Astrocyte of the spinal cord (primary cell): ENCODE results near the gene ABCG2.

Source experiments
- DNase-seq: peaks from one replicate; pipeline ENCODE4 v3.0.0; 2011; ENCODE audit warnings: low read depth, low spot score
- H3K4me3 ChIP-seq: 2 replicates; pipeline ENCODE4 v1.5.1; 2011; ENCODE audit warnings: low read depth, mild to moderate bottlenecking, low read length, moderate library complexity
- CTCF ChIP-seq: IDR thresholded peaks from 2 replicates; pipeline ENCODE4 v1.5.1; 2012; ENCODE audit warnings: low read depth, mild to moderate bottlenecking, low read length, inconsistent platforms
- in situ Hi-C: cut with HindIII; loops from 2 replicates; pipeline ENCODE4 v1.10.0; 2017; ENCODE audit warnings: low sequenced_read_pairs

Gene ABCG2

GRCh38 chr4:88143504-88143903, 14.9 kb downstream of the ABCG2 start:
- H3K4me3 ChIP-seq: no peak overlapping the region
- DNase-seq: peak; percentile 65
- in situ Hi-C loops: no loop called here
- TF ChIP-seq CTCF: no peak

GRCh38 chr4:88138561-88138960, 19.9 kb downstream of the ABCG2 start:
- TF ChIP-seq CTCF: no peak
- H3K4me3 ChIP-seq: no peak overlapping the region
- in situ Hi-C loops: no loop called here
- DNase-seq: peak; percentile 59

- DNase-seq: peak; percentile 38
- TF ChIP-seq CTCF: no peak
- in situ Hi-C loops: no loop called here
- no peak overlapping the region for H3K4me3 ChIP-seq
Measured at GRCh38 chr4:88137112-88137511, 21.3 kb downstream of the ABCG2 start.

- DNase-seq: no peak
- TF ChIP-seq CTCF: no peak
- no peak overlapping the region for H3K4me3 ChIP-seq
- in situ Hi-C loops: no loop called here
Measured at GRCh38 chr4:88136249-88136648, 22.2 kb downstream of the ABCG2 start.

GRCh38 chr4:88135356-88135663, 23.1 kb downstream of the ABCG2 start:
- no peak for DNase-seq
- TF ChIP-seq CTCF: no peak
- H3K4me3 ChIP-seq: no peak overlapping the region
- in situ Hi-C loops: no loop called here

GRCh38 chr4:88134536-88135355, 23.7 kb downstream of the ABCG2 start:
- H3K4me3 ChIP-seq: no peak overlapping the region
- no peak for DNase-seq
- in situ Hi-C loops: no loop called here
- no peak for TF ChIP-seq CTCF
